Neural progenitor cell (in vitro differentiated cells): ENCODE measurements around the gene AIFM3. TPM values are rescaled to one million over a fixed set of nuclear protein-coding genes. Genes with fewer than 3 reads are reported as not detected.

Experiments used
- DNase-seq: peaks from one replicate; pipeline ENCODE4 v3.0.0-alpha.2; 2016; ENCODE audit warnings: low spot score
- H2AFZ ChIP-seq: fragments of 200-600 bp; sonication (generic); replicated peaks from 2 replicates; pipeline ENCODE4 v1.6.1; 2016; ENCODE audit warnings: antibody characterized with exemption
- H3F3A ChIP-seq: fragments of 200-600 bp; sonication (generic); 2 replicates; pipeline ENCODE4 v1.6.1; 2016; ENCODE audit warnings: antibody characterized with exemption, low read depth
- H3K27ac ChIP-seq: fragments of 200-600 bp; sonication (generic); 2 replicates; pipeline ENCODE4 v1.5.1; 2016; ENCODE audit warnings: mild to moderate bottlenecking
- H3K27me3 ChIP-seq: fragments of 200-600 bp; sonication (generic); 2 replicates; pipeline ENCODE4 v1.6.1; 2016; ENCODE audit warnings: mild to moderate bottlenecking, moderate library complexity
- H3K36me3 ChIP-seq: fragments of 200-600 bp; sonication (generic); 2 replicates; pipeline ENCODE4 v1.5.1; 2016
- H3K4me1 ChIP-seq: fragments of 200-600 bp; sonication (generic); 2 replicates; pipeline ENCODE4 v1.6.1; 2016; ENCODE audit warnings: mixed run types
- H3K4me2 ChIP-seq: fragments of 200-600 bp; sonication (generic); 2 replicates; pipeline ENCODE4 v1.6.1; 2016
- H3K4me3 ChIP-seq: fragments of 200-600 bp; sonication (generic); 2 replicates; pipeline ENCODE4 v1.5.1; 2016
- H3K79me2 ChIP-seq: fragments of 200-600 bp; sonication (generic); 2 replicates; pipeline ENCODE4 v1.6.1; 2016; ENCODE audit warnings: low read depth
- H3K9ac ChIP-seq: fragments of 200-600 bp; sonication (generic); 2 replicates; pipeline ENCODE4 v1.6.1; 2016
- H3K9me3 ChIP-seq: fragments of 200-600 bp; sonication (generic); 2 replicates; pipeline ENCODE4 v1.5.1; 2016; ENCODE audit warnings: low read depth
- H4K20me1 ChIP-seq: fragments of 200-600 bp; sonication (generic); 2 replicates; pipeline ENCODE4 v1.6.1; 2016; ENCODE audit warnings: low read depth
- H3K27ac Mint-ChIP-seq: 3 replicates; pipeline ENCODE4 v1.8.0; 2021; ENCODE audit warnings: mixed read lengths
- H3K27me3 Mint-ChIP-seq: 2 replicates; pipeline ENCODE4 v1.8.0; 2022; ENCODE audit warnings: low read depth, mild to moderate bottlenecking, inconsistent platforms, moderate library complexity, mixed read lengths; ENCODE audit not compliant: insufficient read depth
- H3K36me3 Mint-ChIP-seq: 3 replicates; pipeline ENCODE4 v1.8.0; 2021; ENCODE audit warnings: mixed read lengths
- H3K4me1 Mint-ChIP-seq: 3 replicates; pipeline ENCODE4 v1.8.0; 2021; ENCODE audit warnings: mixed read lengths
- H3K4me3 Mint-ChIP-seq: 3 replicates; pipeline ENCODE4 v1.8.0; 2021; ENCODE audit warnings: mild to moderate bottlenecking, moderate library complexity, mixed read lengths
- H3K9me3 Mint-ChIP-seq: 3 replicates; pipeline ENCODE4 v1.8.0; 2020; ENCODE audit warnings: mixed read lengths
- EZH2 ChIP-seq: fragments of 200-600 bp; sonication (generic); IDR thresholded peaks from 2 replicates; pipeline ENCODE4 v1.6.1; 2017; ENCODE audit warnings: antibody characterized with exemption, mild to moderate bottlenecking, moderate library complexity
- EZH2phosphoT487 ChIP-seq: fragments of 200-600 bp; sonication (generic); IDR thresholded peaks from 2 replicates; pipeline ENCODE4 v1.6.1; 2017; ENCODE audit warnings: antibody characterized with exemption
- total RNA-seq: library from RNA; depleted of rRNA; stranded (reverse); fragments of >200 nt; gene quantifications from 2 replicates; pipeline ENCODE4 v1.2.3, GENCODE V29; 2015; ENCODE audit warnings: low replicate concordance
- TF ChIP-seq, protein P1 (sequence below): fragments of 200-600 bp; sonication (generic); IDR thresholded peaks from 2 replicates; pipeline ENCODE4 v1.5.1; 2017; ENCODE audit warnings: antibody characterized with exemption, mild to moderate bottlenecking

AIFM3 gene, protein sequence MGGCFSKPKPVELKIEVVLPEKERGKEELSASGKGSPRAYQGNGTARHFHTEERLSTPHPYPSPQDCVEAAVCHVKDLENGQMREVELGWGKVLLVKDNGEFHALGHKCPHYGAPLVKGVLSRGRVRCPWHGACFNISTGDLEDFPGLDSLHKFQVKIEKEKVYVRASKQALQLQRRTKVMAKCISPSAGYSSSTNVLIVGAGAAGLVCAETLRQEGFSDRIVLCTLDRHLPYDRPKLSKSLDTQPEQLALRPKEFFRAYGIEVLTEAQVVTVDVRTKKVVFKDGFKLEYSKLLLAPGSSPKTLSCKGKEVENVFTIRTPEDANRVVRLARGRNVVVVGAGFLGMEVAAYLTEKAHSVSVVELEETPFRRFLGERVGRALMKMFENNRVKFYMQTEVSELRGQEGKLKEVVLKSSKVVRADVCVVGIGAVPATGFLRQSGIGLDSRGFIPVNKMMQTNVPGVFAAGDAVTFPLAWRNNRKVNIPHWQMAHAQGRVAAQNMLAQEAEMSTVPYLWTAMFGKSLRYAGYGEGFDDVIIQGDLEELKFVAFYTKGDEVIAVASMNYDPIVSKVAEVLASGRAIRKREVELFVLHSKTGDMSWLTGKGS
- 4.3 and 12.0 TPM in 2 replicates for total RNA-seq

DNA sequence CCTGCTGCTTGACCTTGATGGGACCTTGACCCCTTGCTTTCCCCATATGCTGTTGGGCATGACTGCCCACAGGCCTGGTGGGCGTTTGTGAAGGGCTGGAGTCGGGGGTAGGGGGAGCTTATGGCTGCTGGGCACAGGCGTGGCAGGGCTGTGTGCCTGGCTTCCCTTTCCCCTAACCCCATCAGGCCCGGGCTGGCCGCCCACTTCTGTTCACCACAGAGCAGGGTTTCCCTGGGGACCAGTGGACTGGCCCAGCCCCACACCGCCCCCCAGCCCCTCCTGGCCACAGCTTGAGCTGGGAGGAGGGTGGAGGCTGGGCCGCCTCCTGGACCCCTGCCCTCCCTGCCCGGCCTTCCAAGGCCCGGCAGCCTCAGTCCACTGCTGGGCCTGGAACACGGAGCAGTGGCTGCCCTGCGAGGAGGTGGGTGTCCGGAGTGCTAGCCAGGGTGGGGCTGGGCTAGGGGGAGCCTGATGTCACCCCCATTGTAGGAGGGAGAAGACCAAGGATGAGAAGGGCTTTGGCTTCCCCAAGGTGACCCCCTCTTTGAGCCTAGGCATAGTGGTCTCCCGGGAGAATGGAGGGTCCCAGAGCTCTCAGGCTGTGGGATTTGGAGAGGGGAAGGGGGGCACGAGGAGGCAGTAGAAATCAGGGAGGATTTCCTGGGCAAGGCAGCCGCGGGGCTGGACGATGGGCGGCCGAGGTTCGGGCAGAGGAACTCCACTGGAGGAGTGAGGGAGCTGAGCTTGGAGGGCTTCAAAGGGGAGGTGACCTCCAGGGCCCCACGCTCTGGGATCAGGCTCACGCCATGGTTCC, at the start of gene AIFM3:
AIFM3 (plus strand) TSS at position 373 of the 814 bp plus-strand sequence. CDS start 690 bp downstream, outside the sequence.
- peaks cover 62% of the 10 kb centered on the region for H3F3A ChIP-seq
- no peak within 1 kb of the TSS for H2AFZ ChIP-seq
- peak within 1 kb of the TSS; percentile 43 for H3K4me3 Mint-ChIP-seq
- no peak within 1 kb of the TSS for H3K9ac ChIP-seq
- peak within 1 kb of the TSS; percentile 69 for H3K4me2 ChIP-seq
- peaks cover 49% of the 10 kb centered on the region for H3K4me1 ChIP-seq
- H3K9me3 Mint-ChIP-seq: no peaks in the 10 kb centered on the region
- peak; percentile 24 for DNase-seq
- H3K27ac ChIP-seq: no peak within 1 kb of the TSS
- TF ChIP-seq, protein P1, sequence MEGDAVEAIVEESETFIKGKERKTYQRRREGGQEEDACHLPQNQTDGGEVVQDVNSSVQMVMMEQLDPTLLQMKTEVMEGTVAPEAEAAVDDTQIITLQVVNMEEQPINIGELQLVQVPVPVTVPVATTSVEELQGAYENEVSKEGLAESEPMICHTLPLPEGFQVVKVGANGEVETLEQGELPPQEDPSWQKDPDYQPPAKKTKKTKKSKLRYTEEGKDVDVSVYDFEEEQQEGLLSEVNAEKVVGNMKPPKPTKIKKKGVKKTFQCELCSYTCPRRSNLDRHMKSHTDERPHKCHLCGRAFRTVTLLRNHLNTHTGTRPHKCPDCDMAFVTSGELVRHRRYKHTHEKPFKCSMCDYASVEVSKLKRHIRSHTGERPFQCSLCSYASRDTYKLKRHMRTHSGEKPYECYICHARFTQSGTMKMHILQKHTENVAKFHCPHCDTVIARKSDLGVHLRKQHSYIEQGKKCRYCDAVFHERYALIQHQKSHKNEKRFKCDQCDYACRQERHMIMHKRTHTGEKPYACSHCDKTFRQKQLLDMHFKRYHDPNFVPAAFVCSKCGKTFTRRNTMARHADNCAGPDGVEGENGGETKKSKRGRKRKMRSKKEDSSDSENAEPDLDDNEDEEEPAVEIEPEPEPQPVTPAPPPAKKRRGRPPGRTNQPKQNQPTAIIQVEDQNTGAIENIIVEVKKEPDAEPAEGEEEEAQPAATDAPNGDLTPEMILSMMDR: no peak
- TF ChIP-seq EZH2: no peak
- no peak for TF ChIP-seq EZH2phosphoT487
- H3K27ac Mint-ChIP-seq: no peak within 1 kb of the TSS
- H3K4me3 ChIP-seq: no peak within 1 kb of the TSS
- H4K20me1 ChIP-seq: peaks cover 8% of the 10 kb centered on the region
- no peaks in the 10 kb centered on the region for H3K36me3 Mint-ChIP-seq
- H3K36me3 ChIP-seq: no peaks in the 10 kb centered on the region
- H3K9me3 ChIP-seq: no peaks in the 10 kb centered on the region
- peaks cover 24% of the 10 kb centered on the region for H3K27me3 Mint-ChIP-seq
- H3K4me1 Mint-ChIP-seq: peaks cover 35% of the 10 kb centered on the region
- H3K79me2 ChIP-seq: no peaks in the 10 kb centered on the region
- H3K27me3 ChIP-seq: peaks cover 35% of the 10 kb centered on the region

DNA sequence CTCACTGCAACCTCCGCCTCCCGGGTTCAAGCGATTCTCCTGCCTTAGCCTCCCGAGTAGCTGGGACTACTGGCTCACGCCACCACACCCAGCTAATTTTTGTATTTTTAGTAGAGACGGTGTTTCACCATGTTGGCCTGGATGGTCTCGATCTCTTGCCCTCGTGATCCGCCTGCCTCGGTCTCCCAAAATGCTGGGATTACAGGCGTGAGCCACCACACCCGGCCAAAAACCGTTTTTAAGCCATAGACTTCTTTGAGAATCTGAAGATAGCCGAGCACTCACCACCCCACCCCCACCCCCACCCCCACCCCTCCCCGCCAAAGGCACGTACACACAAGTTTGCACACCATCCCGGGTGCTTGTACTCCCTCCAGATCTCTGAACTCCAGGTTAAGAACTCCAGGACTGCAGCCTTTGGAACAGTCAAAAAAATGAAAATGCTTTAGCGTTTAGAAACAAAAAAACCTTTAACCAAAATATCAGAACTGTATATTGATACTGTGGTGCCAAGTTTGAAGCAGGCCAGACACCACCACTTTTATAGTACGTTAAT, 48.3 kb upstream of the AIFM3 start:
- Histone ChIP-seq H3F3A (peaks cover 23% of the 10 kb centered on the region), H3K27ac (no peak overlapping the region), H3K4me2 (peak overlapping the region; percentile 88), H3K27me3 (no peaks in the 10 kb centered on the region), H4K20me1 (peaks cover 61% of the 10 kb centered on the region), H3K36me3 (no peaks in the 10 kb centered on the region), H3K4me3 (peak overlapping the region; percentile 98), H3K9ac (peak overlapping the region; percentile 94), H3K4me1 (peaks cover 11% of the 10 kb centered on the region), H3K9me3 (no peaks in the 10 kb centered on the region), H2AFZ (no peak overlapping the region), H3K79me2 (peaks cover 65% of the 10 kb centered on the region)
- peaks cover 13% of the 10 kb centered on the region for H3K36me3 Mint-ChIP-seq
- H3K27ac Mint-ChIP-seq: peak overlapping the region; percentile 70
- H3K27me3 Mint-ChIP-seq: peaks cover 8% of the 10 kb centered on the region
- H3K4me1 Mint-ChIP-seq: peaks cover 31% of the 10 kb centered on the region
- peak; percentile 14 for DNase-seq
- H3K4me3 Mint-ChIP-seq: peak overlapping the region; percentile 99
- peaks cover 4% of the 10 kb centered on the region for H3K9me3 Mint-ChIP-seq
- TF ChIP-seq EZH2: no peak
- no peak for TF ChIP-seq EZH2phosphoT487
- TF ChIP-seq, protein P1: no peak

- Histone ChIP-seq H3F3A (peaks cover 33% of the 10 kb centered on the region), H3K79me2 (peaks cover 75% of the 10 kb centered on the region), H3K4me1 (peaks cover 14% of the 10 kb centered on the region), H3K36me3 (no peaks in the 10 kb centered on the region), H3K9ac (peak overlapping the region; percentile 94), H3K27ac (no peak overlapping the region), H3K4me2 (peak overlapping the region; percentile 88), H3K27me3 (no peaks in the 10 kb centered on the region), H4K20me1 (peaks cover 71% of the 10 kb centered on the region), H3K4me3 (peak overlapping the region; percentile 98), H3K9me3 (no peaks in the 10 kb centered on the region), H2AFZ (no peak overlapping the region)
- Mint-ChIP-seq H3K9me3 (peaks cover 4% of the 10 kb centered on the region), H3K36me3 (peaks cover 20% of the 10 kb centered on the region), H3K4me1 (peaks cover 32% of the 10 kb centered on the region), H3K27me3 (peaks cover 7% of the 10 kb centered on the region), H3K27ac (peak overlapping the region; percentile 9), H3K4me3 (peak overlapping the region; percentile 99)
- TF ChIP-seq EZH2phosphoT487: no peak
- no peak for TF ChIP-seq EZH2
- TF ChIP-seq, protein P1: no peak
- no peak for DNase-seq
Observed at GRCh38 chr22:20919718-20920117, 47.3 kb upstream of the AIFM3 start.
